KMS-11 (cell line): ENCODE results near the gene WDR55.
"Not testable (repeated sequence)": the region's sequence is repeated elsewhere in the genome, so short reads cannot be mapped to it uniquely, and the experiment has no call there.

ENCODE experiments used
- H2AFZ ChIP-seq: fragments of 200-600 bp; sonication (generic); 2 replicates; pipeline ENCODE4 v1.6.1; 2016; ENCODE audit warnings: antibody characterized with exemption, mixed run types, low read depth
- H3K27ac ChIP-seq: fragments of 200-600 bp; sonication (generic); 2 replicates; pipeline ENCODE4 v1.6.1; 2016; ENCODE audit warnings: mild to moderate bottlenecking, mixed run types
- H3K27me3 ChIP-seq: fragments of 200-600 bp; sonication (generic); 2 replicates; pipeline ENCODE4 v1.6.1; 2017; ENCODE audit warnings: mild to moderate bottlenecking, low read depth, mixed run types, moderate library complexity; ENCODE audit not compliant: insufficient read depth
- H3K36me3 ChIP-seq: fragments of 200-600 bp; sonication (generic); 2 replicates; pipeline ENCODE4 v1.6.1; 2017; ENCODE audit warnings: mild to moderate bottlenecking, mixed run types; ENCODE audit not compliant: insufficient read depth
- H3K4me1 ChIP-seq: fragments of 200-600 bp; sonication (generic); 2 replicates; pipeline ENCODE4 v1.6.1; 2016; ENCODE audit warnings: mild to moderate bottlenecking, low read depth, mixed run types; ENCODE audit not compliant: poor library complexity, severe bottlenecking
- H3K4me2 ChIP-seq: fragments of 200-600 bp; sonication (generic); 2 replicates; pipeline ENCODE4 v1.7.0; 2016; ENCODE audit warnings: mild to moderate bottlenecking, mixed run types
- H3K4me3 ChIP-seq: fragments of 200-600 bp; sonication (generic); IDR thresholded peaks from 2 replicates; pipeline ENCODE4 v1.6.1; 2017; ENCODE audit warnings: low read depth, low read length, mixed read lengths; ENCODE audit not compliant: insufficient read depth
- H3K79me2 ChIP-seq: fragments of 200-600 bp; sonication (generic); 2 replicates; pipeline ENCODE4 v1.6.1; 2016; ENCODE audit warnings: low read depth, mixed run types; ENCODE audit not compliant: insufficient read depth
- H3K9ac ChIP-seq: fragments of 200-600 bp; sonication (generic); 2 replicates; pipeline ENCODE4 v1.6.1; 2016; ENCODE audit warnings: mild to moderate bottlenecking, mixed run types
- H4K20me1 ChIP-seq: fragments of 200-600 bp; sonication (generic); 2 replicates; pipeline ENCODE4 v1.6.1; 2016; ENCODE audit warnings: mild to moderate bottlenecking, mixed run types; ENCODE audit not compliant: insufficient read depth
- CTCF ChIP-seq: fragments of 200-600 bp; sonication (generic); conservative IDR thresholded peaks from 2 replicates; pipeline ENCODE4 v1.6.1; 2017; ENCODE audit warnings: low read depth, mild to moderate bottlenecking, antibody characterized with exemption, low read length, moderate library complexity, mixed read lengths

Gene WDR55

DNA sequence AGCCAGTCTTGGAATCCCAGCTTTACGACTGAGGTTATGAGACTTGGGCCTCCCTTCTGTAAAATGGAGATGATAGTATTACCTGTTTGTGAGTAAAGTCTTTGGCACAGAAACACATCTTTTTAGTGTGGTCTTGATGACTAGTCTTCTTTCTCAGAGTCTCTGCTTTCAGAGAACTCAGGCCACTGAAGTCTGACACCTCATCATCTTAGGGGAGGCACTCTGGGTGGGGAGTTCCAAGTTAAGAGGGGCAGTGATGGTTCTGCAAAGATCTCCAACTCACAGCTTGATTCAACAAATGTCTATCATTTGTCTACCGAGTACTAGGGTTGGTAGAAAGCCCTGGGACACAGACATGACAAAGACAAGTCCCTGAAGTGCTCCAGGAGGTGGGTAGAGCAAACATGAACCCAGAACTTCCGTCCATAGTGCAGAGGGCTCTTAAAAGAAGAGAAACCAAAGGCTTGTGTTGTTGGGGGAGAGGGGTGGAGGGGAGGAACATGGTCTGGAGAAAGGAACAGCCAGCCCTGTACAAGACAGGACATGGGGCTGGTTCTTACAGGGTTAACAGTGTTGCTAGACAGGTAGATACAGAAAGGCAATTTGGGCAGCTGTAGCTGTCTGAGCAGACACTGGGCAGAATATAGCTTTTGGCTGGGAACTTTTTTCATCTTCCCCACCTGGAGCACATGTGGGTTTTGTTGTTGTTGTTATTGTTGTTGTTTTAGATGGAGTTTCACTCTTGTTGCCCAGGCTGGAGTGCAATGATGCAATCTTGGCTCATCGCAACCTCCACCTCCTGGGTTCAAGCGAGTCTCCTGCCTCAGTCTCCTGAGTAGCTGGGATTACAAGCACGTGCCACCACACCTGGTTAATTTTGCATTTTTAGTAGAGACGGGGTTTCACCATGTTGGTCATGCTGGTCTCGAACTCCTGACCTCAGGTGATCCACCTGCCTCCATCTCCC is 29.1 kb upstream of the WDR55 start:
- Histone ChIP-seq H3K79me2 (no peaks in the 10 kb centered on the region), H3K4me1 (peaks cover 12% of the 10 kb centered on the region), H2AFZ (no peak overlapping the region), H3K9ac (no peak overlapping the region), H3K4me3 (no peak overlapping the region), H3K4me2 (no peak overlapping the region), H3K36me3 (no peaks in the 10 kb centered on the region), H3K27ac (no peak overlapping the region), H3K27me3 (no peaks in the 10 kb centered on the region), H4K20me1 (no peaks in the 10 kb centered on the region)
- TF ChIP-seq CTCF = peak; percentile 19; the same call in 1 of the 2 replicates

- H4K20me1 ChIP-seq = no peaks in the 10 kb centered on the region
- H3K4me3 ChIP-seq = no peak overlapping the region
- no peak overlapping the region for H3K27ac ChIP-seq
- H3K79me2 ChIP-seq = no peaks in the 10 kb centered on the region
- H2AFZ ChIP-seq = no peak overlapping the region
- H3K4me1 ChIP-seq = peaks cover 15% of the 10 kb centered on the region
- H3K9ac ChIP-seq = no peak overlapping the region
- H3K27me3 ChIP-seq = no peaks in the 10 kb centered on the region
- no peak for TF ChIP-seq CTCF
- no peak overlapping the region for H3K4me2 ChIP-seq
- no peaks in the 10 kb centered on the region for H3K36me3 ChIP-seq
Measured at GRCh38 chr5:140637371-140638100, 27.2 kb upstream of the WDR55 start.

GRCh38 chr5:140638898-140639147 is 25.9 kb upstream of the WDR55 start:
- not testable (repeated sequence) for H3K27me3 ChIP-seq, H3K27ac ChIP-seq, H3K4me3 ChIP-seq, H3K36me3 ChIP-seq, H3K79me2 ChIP-seq, H3K9ac ChIP-seq, H4K20me1 ChIP-seq
- H3K4me2 ChIP-seq = peak overlapping the region; percentile 87
- H3K4me1 ChIP-seq = peaks cover 15% of the 10 kb centered on the region
- H2AFZ ChIP-seq = peak overlapping the region; percentile 98

DNA sequence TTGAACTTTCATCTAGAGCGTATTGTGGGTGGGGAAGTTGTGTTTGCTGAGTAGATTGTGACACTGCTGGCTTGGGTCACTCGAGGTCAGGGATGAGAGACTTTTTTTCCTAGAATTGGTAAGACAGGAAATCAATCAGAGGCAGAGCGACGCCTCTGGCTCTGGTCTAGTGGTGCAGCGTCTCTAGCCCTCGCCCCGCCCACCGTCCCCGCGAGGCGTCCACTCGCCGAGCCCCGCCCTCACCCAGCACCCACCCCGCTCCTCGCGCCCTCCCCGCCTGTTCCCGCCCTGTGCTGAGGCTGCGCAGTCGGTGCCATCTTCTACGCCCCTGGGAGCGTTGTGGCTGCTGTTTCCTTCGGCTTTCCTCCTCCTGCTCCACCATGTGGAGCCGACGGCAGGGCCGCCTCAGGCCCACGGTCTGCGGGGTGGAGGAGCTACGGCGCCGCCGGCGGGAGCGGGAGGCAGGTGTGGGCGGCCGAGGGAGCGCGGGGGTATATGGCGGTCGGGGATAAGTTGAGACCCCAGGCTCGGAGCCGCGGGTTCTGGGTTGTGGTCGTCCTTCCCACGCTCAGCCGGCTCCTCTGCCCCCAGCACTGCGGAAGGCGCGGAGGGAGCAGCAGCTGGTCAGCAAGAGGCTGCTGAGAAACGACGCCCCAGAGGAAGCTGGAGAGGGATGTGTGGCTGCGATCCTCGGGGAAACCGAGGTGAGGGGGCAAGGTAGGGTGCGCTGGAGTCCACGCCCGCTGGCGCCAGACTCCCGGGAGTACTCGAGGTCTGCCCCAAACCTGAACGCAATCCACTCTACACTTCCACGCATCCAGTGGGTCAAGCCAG is 25.3 kb upstream of the WDR55 start, which contains the start of gene TMCO6:
TMCO6 (plus strand) TSS at position 304 of the 834 bp plus-strand sequence; CDS start at position 381, 77 bp downstream.
- no peaks in the 10 kb centered on the region for H3K79me2 ChIP-seq
- no peaks in the 10 kb centered on the region for H4K20me1 ChIP-seq
- no peaks in the 10 kb centered on the region for H3K27me3 ChIP-seq
- TF ChIP-seq CTCF = peak; percentile 56
- peak within 1 kb of the TSS; percentile 36; the same call in 1 of the 2 replicates for H3K27ac ChIP-seq
- H2AFZ ChIP-seq = peak within 1 kb of the TSS; percentile 98
- H3K4me3 ChIP-seq = no peak within 1 kb of the TSS
- no peaks in the 10 kb centered on the region for H3K36me3 ChIP-seq
- H3K4me2 ChIP-seq = peak within 1 kb of the TSS; percentile 87
- peaks cover 15% of the 10 kb centered on the region for H3K4me1 ChIP-seq
- H3K9ac ChIP-seq = peak within 1 kb of the TSS; percentile 75; the same call in 1 of the 2 replicates
